SU-DHL-6 (cell line): Measurements from ENCODE around the gene PDZD2.

ENCODE experiments used
- CTCF ChIP-seq: fragments of 200-600 bp; sonication (generic); IDR thresholded peaks from one replicate; pipeline ENCODE4 v1.5.1; 2017; ENCODE audit warnings: antibody characterized with exemption, mild to moderate bottlenecking, low read length, moderate library complexity; ENCODE audit not compliant: insufficient read depth, poor library complexity, severe bottlenecking
- EZH2phosphoT487 ChIP-seq: fragments of 200-600 bp; sonication (generic), shearing (Covaris generic); conservative IDR thresholded peaks from 2 replicates; pipeline ENCODE4 v1.6.1; 2018; ENCODE audit warnings: mild to moderate bottlenecking, antibody characterized with exemption, low read length, moderate library complexity, mixed read lengths

GRCh38 chr5:32156635-32157034, 517.7 kb downstream of the PDZD2 start:
- TF ChIP-seq CTCF (no peak), EZH2phosphoT487 (no peak)
